C4-2B (cell line): Measurements from ENCODE around the gene GDNF.

ENCODE experiments used
- CTCF ChIP-seq: fragments of 450-650 bp; conservative IDR thresholded peaks from 2 replicates; pipeline ENCODE4 v1.5.1; 2017; ENCODE audit warnings: mild to moderate bottlenecking
- ZFX ChIP-seq: fragments of 450-650 bp; IDR thresholded peaks from 2 replicates; pipeline ENCODE4 v1.6.1; 2017

- TF ChIP-seq CTCF = no peak
- no peak for TF ChIP-seq ZFX
Observed at GRCh38 chr5:37773809-37774208, 66.0 kb downstream of the GDNF start.
